Parathyroid adenoma (tissue), 2 donors: ENCODE measurements around the gene ATP6V0A1.
A peak's percentile ranks its signal among the peaks of the same experiment; 100 is the strongest.
"Not testable (repeated sequence)": the region's sequence is repeated elsewhere in the genome, so short reads cannot be mapped to it uniquely, and the experiment has no call there.

Source experiments
- H2AFZ ChIP-seq: fragments of 300-600 bp; sonication (generic); one replicate; pipeline ENCODE4 v1.7.0; 2017; ENCODE audit warnings: antibody characterized with exemption, mild to moderate bottlenecking
- H3K27ac ChIP-seq: fragments of 300-600 bp; sonication (generic); one replicate; pipeline ENCODE4 v1.7.0; 2017
- H3K27me3 ChIP-seq: fragments of 300-600 bp; sonication (generic); one replicate; pipeline ENCODE4 v1.7.0; 2017; ENCODE audit warnings: low read length; ENCODE audit not compliant: control insufficient read depth, insufficient read depth
- H3K36me3 ChIP-seq: fragments of 300-600 bp; sonication (generic); one replicate; pipeline ENCODE4 v1.7.0; 2017; ENCODE audit warnings: low read length; ENCODE audit not compliant: control insufficient read depth, insufficient read depth
- H3K4me1 ChIP-seq: fragments of 300-600 bp; sonication (generic); one replicate; pipeline ENCODE4 v1.7.0; 2017; ENCODE audit warnings: control low read depth
- H3K4me2 ChIP-seq: fragments of 300-600 bp; sonication (generic); one replicate; pipeline ENCODE4 v1.7.0; 2017; ENCODE audit warnings: low read length
- H3K4me3 ChIP-seq: fragments of 300-600 bp; sonication (generic); one replicate; pipeline ENCODE4 v1.7.0; 2017; ENCODE audit warnings: low read depth, low read length
- H3K79me2 ChIP-seq: fragments of 300-600 bp; sonication (generic); one replicate; pipeline ENCODE4 v1.7.0; 2017; ENCODE audit warnings: control low read depth
- H3K9ac ChIP-seq: fragments of 300-600 bp; sonication (generic); one replicate; pipeline ENCODE4 v1.7.0; 2017; ENCODE audit warnings: mild to moderate bottlenecking
- H3K9me3 ChIP-seq: fragments of 300-600 bp; sonication (generic); one replicate; pipeline ENCODE4 v1.7.0; 2017; ENCODE audit warnings: low read length; ENCODE audit not compliant: control insufficient read depth
- CTCF ChIP-seq: fragments of 300-600 bp; sonication (generic); IDR thresholded peaks from one replicate; pipeline ENCODE4 v1.7.0; 2017; ENCODE audit warnings: antibody characterized with exemption, mild to moderate bottlenecking
- donor health status: primary hyperparathyroidism.

ATP6V0A1 gene

GRCh38 chr17:42537156-42537805, 78.6 kb downstream of the ATP6V0A1 start:
- Histone ChIP-seq H3K9ac (no peak overlapping the region), H3K79me2 (no peaks in the 10 kb centered on the region), H2AFZ (no peak overlapping the region), H3K4me3 (peak overlapping the region; percentile 61), H3K27me3 (no peaks in the 10 kb centered on the region), H3K4me1 (peaks cover 4% of the 10 kb centered on the region), H3K9me3 (no peaks in the 10 kb centered on the region), H3K4me2 (peak overlapping the region; percentile 70), H3K27ac (peak overlapping the region; percentile 75), H3K36me3 (no peaks in the 10 kb centered on the region)
- TF ChIP-seq CTCF, result no peak

GRCh38 chr17:42537826-42538451, 79.3 kb downstream of the ATP6V0A1 start:
- H3K27me3 ChIP-seq, result no peaks in the 10 kb centered on the region
- H3K4me3 ChIP-seq, result no peak overlapping the region
- no peaks in the 10 kb centered on the region for H3K36me3 ChIP-seq
- no peak overlapping the region for H3K27ac ChIP-seq
- peaks cover 4% of the 10 kb centered on the region for H3K4me1 ChIP-seq
- H3K9ac ChIP-seq, result no peak overlapping the region
- H3K9me3 ChIP-seq, result no peaks in the 10 kb centered on the region
- no peak overlapping the region for H3K4me2 ChIP-seq
- H2AFZ ChIP-seq, result no peak overlapping the region
- H3K79me2 ChIP-seq, result no peaks in the 10 kb centered on the region
- no peak for TF ChIP-seq CTCF

GRCh38 chr17:42538482-42538881, 79.8 kb downstream of the ATP6V0A1 start:
- Histone ChIP-seq H2AFZ (no peak overlapping the region), H3K9me3 (no peaks in the 10 kb centered on the region), H3K27me3 (no peaks in the 10 kb centered on the region), H3K4me3 (no peak overlapping the region), H3K36me3 (no peaks in the 10 kb centered on the region), H3K9ac (no peak overlapping the region), H3K79me2 (no peaks in the 10 kb centered on the region), H3K4me2 (no peak overlapping the region), H3K27ac (no peak overlapping the region), H3K4me1 (peaks cover 4% of the 10 kb centered on the region)
- no peak for TF ChIP-seq CTCF

- not testable (repeated sequence) for H3K4me2 ChIP-seq, H3K27me3 ChIP-seq, H3K9ac ChIP-seq, H3K27ac ChIP-seq, H3K4me1 ChIP-seq, H2AFZ ChIP-seq, H3K79me2 ChIP-seq, H3K36me3 ChIP-seq, H3K4me3 ChIP-seq, H3K9me3 ChIP-seq
These were observed 81.9 kb downstream of the ATP6V0A1 start for GRCh38 chr17:42540558-42540957.

- Histone ChIP-seq H3K27me3 (no peaks in the 10 kb centered on the region), H3K9me3 (no peaks in the 10 kb centered on the region), H2AFZ (no peak overlapping the region), H3K9ac (no peak overlapping the region), H3K27ac (no peak overlapping the region), H3K4me1 (no peaks in the 10 kb centered on the region), H3K79me2 (no peaks in the 10 kb centered on the region), H3K4me2 (no peak overlapping the region), H3K4me3 (no peak overlapping the region), H3K36me3 (no peaks in the 10 kb centered on the region)
- no peak for TF ChIP-seq CTCF
These were observed 82.6 kb downstream of the ATP6V0A1 start for GRCh38 chr17:42541041-42541833.
